MM.1S (cell line): ENCODE measurements around the gene GHRL.
A peak's percentile ranks its signal among the peaks of the same experiment; 100 is the strongest.

Experiments used
- DNase-seq: peaks from one replicate; pipeline ENCODE4 v3.0.0-alpha.2; 2015
- H2AFZ ChIP-seq: fragments of 300-600 bp; sonication (generic); 2 replicates; pipeline ENCODE4 v1.6.0; 2016; ENCODE audit warnings: antibody characterized with exemption, low read length
- H3F3A ChIP-seq: fragments of 300-600 bp; sonication (generic); 2 replicates; pipeline ENCODE4 v1.6.1; 2016; ENCODE audit warnings: mild to moderate bottlenecking, antibody characterized with exemption, low read length, moderate library complexity, mixed read lengths; ENCODE audit not compliant: insufficient read depth
- H3K27ac ChIP-seq: fragments of 300-600 bp; sonication (generic); 2 replicates; pipeline ENCODE4 v1.5.1; 2016; ENCODE audit warnings: mild to moderate bottlenecking, low read length
- H3K27me3 ChIP-seq: fragments of 300-600 bp; sonication (generic); replicated peaks from 2 replicates; pipeline ENCODE4 v1.6.0; 2016; ENCODE audit warnings: low read length; ENCODE audit not compliant: insufficient read depth
- H3K36me3 ChIP-seq: fragments of 300-600 bp; sonication (generic); replicated peaks from 2 replicates; pipeline ENCODE4 v1.6.1; 2016; ENCODE audit warnings: mild to moderate bottlenecking, low read length, mixed read lengths; ENCODE audit not compliant: insufficient read depth
- H3K4me1 ChIP-seq: fragments of 300-600 bp; sonication (generic); 2 replicates; pipeline ENCODE4 v1.6.1; 2016; ENCODE audit warnings: low read length, mixed read lengths
- H3K4me2 ChIP-seq: fragments of 300-600 bp; sonication (generic); 2 replicates; pipeline ENCODE4 v1.6.0; 2016; ENCODE audit warnings: low read depth, low read length
- H3K4me3 ChIP-seq: fragments of 300-600 bp; sonication (generic); 2 replicates; pipeline ENCODE4 v1.5.1; 2016; ENCODE audit warnings: low read length, mixed read lengths
- H3K79me2 ChIP-seq: fragments of 300-600 bp; sonication (generic); 2 replicates; pipeline ENCODE4 v1.6.1; 2016; ENCODE audit warnings: mixed run types, low read length, mixed read lengths
- H3K9ac ChIP-seq: fragments of 300-600 bp; sonication (generic); 2 replicates; pipeline ENCODE4 v1.6.1; 2016; ENCODE audit warnings: low read length, mixed read lengths
- H3K9me2 ChIP-seq: fragments of 300-600 bp; sonication (generic); replicated peaks from 2 replicates; pipeline ENCODE4 v1.6.1; 2016; ENCODE audit warnings: mild to moderate bottlenecking, low read length, mixed read lengths; ENCODE audit not compliant: insufficient read depth
- H3K9me3 ChIP-seq: fragments of 300-600 bp; sonication (generic); replicated peaks from 2 replicates; pipeline ENCODE4 v1.6.1; 2016; ENCODE audit warnings: mild to moderate bottlenecking, low read length, mixed read lengths; ENCODE audit not compliant: insufficient read depth
- H4K20me1 ChIP-seq: fragments of 300-600 bp; sonication (generic); 2 replicates; pipeline ENCODE4 v1.6.1; 2016; ENCODE audit warnings: mild to moderate bottlenecking, low read length, moderate library complexity, mixed read lengths; ENCODE audit not compliant: insufficient read depth
- EZH2 ChIP-seq: fragments of 300-600 bp; sonication (generic); optimal IDR thresholded peaks from 2 replicates; pipeline ENCODE3; 2017; ENCODE audit warnings: low read depth, mild to moderate bottlenecking, antibody characterized with exemption, low read length, mixed read lengths
- EZH2phosphoT487 ChIP-seq: fragments of 300-600 bp; sonication (generic); IDR thresholded peaks from 2 replicates; pipeline ENCODE4 v1.6.1; 2018; ENCODE audit warnings: antibody characterized with exemption, low read length
- TF ChIP-seq, protein P1 (sequence below): fragments of 300-600 bp; sonication (generic); IDR thresholded peaks from 2 replicates; pipeline ENCODE4 v1.5.1; 2016; ENCODE audit warnings: antibody characterized with exemption, low read length, mixed read lengths

Gene GHRL

DNA sequence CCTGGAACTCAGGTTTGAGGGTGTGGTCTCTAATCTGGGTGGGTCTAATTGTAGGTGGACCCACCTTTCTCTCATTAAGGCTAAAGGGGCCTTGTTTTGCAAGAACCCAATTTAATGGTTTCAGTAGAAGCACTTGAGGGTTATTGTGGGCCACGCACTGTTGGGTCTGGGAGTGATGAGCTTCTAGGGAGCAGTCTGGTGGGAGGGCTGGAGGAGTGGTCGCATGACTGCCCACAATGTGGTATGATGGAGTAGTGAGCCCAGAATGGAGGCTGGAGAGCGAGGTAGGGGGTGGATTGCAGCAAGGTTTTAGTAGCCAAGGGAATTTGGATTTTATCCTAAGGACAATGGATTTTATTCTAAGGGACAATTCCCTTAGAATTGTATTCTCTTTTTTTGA is 41.7 kb downstream of the GHRL start:
- H3K4me1 ChIP-seq: peaks cover 13% of the 10 kb centered on the region
- H3K79me2 ChIP-seq: peaks cover 70% of the 10 kb centered on the region

DNA sequence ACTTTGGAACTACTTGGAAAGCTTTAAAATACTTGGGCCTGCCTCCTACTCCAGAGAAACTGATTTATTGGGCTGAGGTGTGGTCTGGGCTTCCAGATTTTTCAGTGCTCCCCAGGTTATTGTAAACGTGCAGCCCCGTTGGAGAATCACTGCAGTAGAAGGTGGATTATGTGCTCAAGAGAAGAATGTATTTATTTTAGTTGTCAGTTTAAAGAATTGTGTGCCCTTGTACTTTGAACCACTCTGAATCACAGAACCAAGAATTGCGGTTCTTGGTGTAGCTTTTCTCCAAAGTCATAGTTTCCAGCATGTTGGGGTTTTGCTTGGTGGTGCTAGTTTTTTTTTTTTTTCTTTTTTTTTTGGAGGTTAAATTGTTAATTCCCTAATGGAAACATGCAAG is 42.9 kb downstream of the GHRL start:
- H3K27me3 ChIP-seq: no peaks in the 10 kb centered on the region
- H2AFZ ChIP-seq: 0 out of 2 replicates have a peak overlapping the region, but pooled peaks have one; percentile 43
- H3K9me3 ChIP-seq: no peaks in the 10 kb centered on the region
- 0 out of 2 replicates have a peak, but pooled peaks cover 10% of the 10 kb centered on the region for H3F3A ChIP-seq
- peaks cover 13% of the 10 kb centered on the region for H3K4me1 ChIP-seq
- DNase-seq: peak; percentile 7
- peaks cover 58% of the 10 kb centered on the region for H3K79me2 ChIP-seq
- H3K9ac ChIP-seq: peak overlapping the region; percentile 88; the same call in 1 of the 2 replicates
- H3K4me2 ChIP-seq: peak overlapping the region; percentile 98
- H3K27ac ChIP-seq: no peak overlapping the region
- no peak for TF ChIP-seq EZH2
- TF ChIP-seq, protein P1, sequence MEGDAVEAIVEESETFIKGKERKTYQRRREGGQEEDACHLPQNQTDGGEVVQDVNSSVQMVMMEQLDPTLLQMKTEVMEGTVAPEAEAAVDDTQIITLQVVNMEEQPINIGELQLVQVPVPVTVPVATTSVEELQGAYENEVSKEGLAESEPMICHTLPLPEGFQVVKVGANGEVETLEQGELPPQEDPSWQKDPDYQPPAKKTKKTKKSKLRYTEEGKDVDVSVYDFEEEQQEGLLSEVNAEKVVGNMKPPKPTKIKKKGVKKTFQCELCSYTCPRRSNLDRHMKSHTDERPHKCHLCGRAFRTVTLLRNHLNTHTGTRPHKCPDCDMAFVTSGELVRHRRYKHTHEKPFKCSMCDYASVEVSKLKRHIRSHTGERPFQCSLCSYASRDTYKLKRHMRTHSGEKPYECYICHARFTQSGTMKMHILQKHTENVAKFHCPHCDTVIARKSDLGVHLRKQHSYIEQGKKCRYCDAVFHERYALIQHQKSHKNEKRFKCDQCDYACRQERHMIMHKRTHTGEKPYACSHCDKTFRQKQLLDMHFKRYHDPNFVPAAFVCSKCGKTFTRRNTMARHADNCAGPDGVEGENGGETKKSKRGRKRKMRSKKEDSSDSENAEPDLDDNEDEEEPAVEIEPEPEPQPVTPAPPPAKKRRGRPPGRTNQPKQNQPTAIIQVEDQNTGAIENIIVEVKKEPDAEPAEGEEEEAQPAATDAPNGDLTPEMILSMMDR: no peak
- no peak for TF ChIP-seq EZH2phosphoT487
- H3K4me3 ChIP-seq: peak overlapping the region; percentile 85
- H4K20me1 ChIP-seq: no peaks in the 10 kb centered on the region; the same call in 1 of the 2 replicates
- no peaks in the 10 kb centered on the region for H3K36me3 ChIP-seq
- no peaks in the 10 kb centered on the region for H3K9me2 ChIP-seq

More for the DNA sequence above, 41.7 kb downstream of the GHRL start:
- no peak for TF ChIP-seq EZH2
- no peak for TF ChIP-seq EZH2phosphoT487
- TF ChIP-seq, protein P1: no peak
- Histone ChIP-seq H3K4me2 (0 out of 2 replicates have a peak overlapping the region, but pooled peaks have one; percentile 98), H3K9me3 (no peaks in the 10 kb centered on the region), H4K20me1 (no peaks in the 10 kb centered on the region; the same call in 1 of the 2 replicates), H3K9me2 (no peaks in the 10 kb centered on the region), H3K9ac (no peak overlapping the region), H3F3A (0 out of 2 replicates have a peak, but pooled peaks cover 10% of the 10 kb centered on the region), H3K27ac (no peak overlapping the region), H2AFZ (no peak overlapping the region), H3K36me3 (no peaks in the 10 kb centered on the region), H3K27me3 (no peaks in the 10 kb centered on the region), H3K4me3 (no peak overlapping the region)
- DNase-seq: no peak

DNA sequence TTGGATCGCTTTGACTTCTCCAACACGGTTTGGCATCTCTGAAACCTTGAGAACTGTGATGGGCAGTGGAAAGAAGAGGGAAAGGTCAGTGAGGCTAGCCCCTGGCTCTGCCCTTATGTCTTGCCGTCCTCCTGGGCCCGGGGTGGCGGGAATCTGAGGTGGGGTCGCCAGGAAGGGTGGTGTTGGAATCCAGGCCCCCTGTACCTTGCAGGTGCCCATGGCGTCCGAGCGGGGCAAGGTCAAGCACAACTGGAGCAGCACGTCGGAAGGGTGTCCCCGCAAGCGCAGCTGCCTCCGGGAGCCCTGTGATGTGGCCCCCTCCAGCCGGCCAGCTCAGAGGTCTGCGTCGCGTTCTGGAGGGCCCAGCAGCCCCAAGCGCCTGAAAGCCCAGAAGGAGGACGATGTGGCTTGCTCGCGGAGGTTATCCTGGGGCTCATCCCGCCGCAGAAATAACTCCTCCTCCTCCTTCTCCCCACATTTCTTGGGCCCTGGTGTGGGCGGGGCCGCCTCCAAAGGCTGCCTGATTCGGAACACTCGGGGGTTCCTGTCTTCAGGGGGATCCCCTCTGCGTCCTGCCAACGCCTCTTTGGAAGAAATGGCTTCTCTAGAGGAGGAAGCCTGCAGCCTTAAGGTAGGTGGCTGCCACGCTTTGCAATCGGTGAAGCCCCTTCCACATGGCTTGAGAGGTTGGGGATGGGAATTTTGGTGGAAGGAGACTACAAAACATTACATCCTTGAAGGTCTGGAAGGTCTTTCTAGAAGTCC is 43.6 kb downstream of the GHRL start:
- Histone ChIP-seq H3K4me2 (peak overlapping the region; percentile 98), H3K27me3 (no peaks in the 10 kb centered on the region), H3F3A (0 out of 2 replicates have a peak, but pooled peaks cover 10% of the 10 kb centered on the region), H3K4me3 (peak overlapping the region; percentile 85), H3K9ac (peak overlapping the region; percentile 88), H2AFZ (peak overlapping the region; percentile 43), H3K4me1 (peaks cover 13% of the 10 kb centered on the region), H3K36me3 (no peaks in the 10 kb centered on the region), H3K9me3 (no peaks in the 10 kb centered on the region), H3K27ac (peak overlapping the region; percentile 39; the same call in 1 of the 2 replicates), H3K9me2 (no peaks in the 10 kb centered on the region), H4K20me1 (no peaks in the 10 kb centered on the region; the same call in 1 of the 2 replicates), H3K79me2 (peaks cover 52% of the 10 kb centered on the region)
- DNase-seq: peak; percentile 34
- TF ChIP-seq EZH2phosphoT487 (no peak), EZH2 (no peak)
- TF ChIP-seq, protein P1: no peak
